EL (cell line): Measurements from ENCODE around the gene ARHGEF18.
A peak's percentile ranks its signal among the peaks of the same experiment; 100 is the strongest.

Experiments used
- DNase-seq: peaks from one replicate; pipeline ENCODE4 v3.0.0-alpha.2; 2016

ARHGEF18 gene

DNA sequence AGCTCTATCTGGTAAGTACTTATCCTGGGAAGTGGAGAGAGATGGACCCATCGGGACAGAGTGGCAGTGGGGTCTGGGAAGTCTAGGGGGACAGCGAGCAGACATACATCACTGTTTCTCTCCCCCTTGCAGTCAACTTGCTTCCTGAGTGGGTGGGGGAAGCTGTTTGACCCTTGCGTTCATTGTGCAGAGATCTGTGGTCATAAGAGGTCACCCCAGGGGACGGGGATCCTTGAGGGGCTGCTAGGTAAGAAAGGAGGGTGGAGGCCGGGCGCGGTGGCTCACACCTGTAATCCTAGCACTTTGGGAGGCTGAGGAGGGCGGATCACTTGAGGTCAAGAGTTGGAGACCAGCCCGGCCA is 474 bp downstream of the ARHGEF18 start:
- DNase-seq = no peak

DNA sequence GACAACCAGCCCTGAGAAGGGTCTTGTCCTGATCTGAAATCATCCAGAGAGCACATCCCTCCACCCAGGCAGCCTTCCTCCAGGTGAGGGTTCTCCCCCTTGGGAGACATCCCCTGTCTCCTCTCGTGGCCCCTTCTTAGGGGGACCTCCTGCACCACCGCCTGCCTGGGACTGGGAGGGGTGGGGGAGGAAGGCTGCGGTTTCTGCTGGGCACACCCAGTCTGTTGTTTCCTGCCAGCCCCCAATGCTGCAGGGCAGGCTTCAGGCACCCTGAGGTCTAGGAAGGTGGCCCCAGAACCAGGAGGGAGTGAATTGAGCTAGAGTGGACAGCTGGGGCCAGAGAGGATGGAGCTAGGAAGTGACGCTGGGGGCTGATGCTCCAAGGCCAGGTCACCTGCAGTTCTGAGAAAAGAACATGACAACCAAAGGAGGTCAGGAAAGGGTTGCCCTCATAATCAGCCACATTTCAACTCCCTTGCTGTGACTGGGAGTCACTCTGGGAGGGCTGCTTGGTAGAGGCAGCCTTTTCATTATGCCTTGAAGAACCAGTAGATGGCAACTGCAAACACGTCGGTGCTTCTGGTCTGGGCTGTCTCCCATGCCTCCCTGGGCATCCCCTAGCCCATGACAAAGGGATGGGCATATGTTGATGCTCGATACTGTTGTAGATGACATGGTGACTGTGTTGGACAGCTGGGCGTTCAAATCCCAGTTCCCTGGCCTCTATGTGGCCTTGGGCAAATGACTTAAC is 1.4 kb downstream of the ARHGEF18 start:
- DNase-seq = no peak

DNA sequence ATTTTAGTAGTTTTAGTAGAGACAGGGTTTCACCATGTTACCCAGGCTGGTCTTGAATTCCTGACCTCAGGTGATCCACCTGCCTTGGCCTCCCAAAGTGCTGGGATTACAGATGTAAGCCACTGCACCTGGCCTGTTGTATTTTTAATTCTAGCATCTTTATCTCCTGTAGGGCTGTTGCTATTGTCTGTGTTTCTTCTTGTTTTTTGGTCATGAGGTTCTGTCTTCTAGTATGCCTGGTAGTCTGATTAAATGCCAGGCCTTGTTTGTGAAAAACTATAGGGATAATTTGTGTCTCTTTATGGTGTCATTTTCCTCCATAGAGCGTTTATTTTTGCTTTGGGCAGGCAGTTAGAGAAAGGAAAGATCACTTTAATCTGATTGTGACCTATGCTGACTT is 3.1 kb downstream of the ARHGEF18 start:
- DNase-seq = no peak

DNA sequence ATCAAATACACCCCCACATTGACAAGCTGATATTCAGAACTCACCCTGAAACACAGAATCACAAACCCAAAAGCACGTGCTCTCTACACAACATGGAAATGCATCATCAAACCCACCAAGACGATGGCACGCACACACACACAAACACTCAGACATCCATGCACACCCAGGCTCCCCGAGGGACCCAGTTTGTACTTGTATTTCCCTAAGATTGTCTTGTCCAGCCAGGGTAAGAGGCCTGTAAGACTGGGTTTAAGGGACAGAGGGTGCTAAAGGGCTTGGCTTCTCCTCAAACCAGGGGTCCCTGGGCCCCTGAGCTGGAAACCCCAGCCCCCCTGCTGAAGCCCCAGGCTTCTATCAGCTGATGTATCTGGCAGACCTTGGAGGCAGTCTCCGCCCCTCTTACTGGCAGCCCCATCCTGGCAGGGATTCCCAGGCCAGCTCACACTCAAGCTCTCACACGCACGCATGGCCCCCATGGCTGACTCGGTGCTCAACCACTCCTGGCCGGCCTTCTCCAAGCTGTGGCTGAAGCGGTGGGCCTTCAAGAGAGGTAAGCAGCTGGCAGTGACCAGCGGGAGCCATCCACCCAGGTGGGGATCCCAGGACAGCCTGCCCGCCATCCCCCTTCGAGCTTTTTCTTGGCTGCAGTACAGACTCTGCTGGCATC is 6.5 kb downstream of the ARHGEF18 start:
- DNase-seq = peak; percentile 46

DNA sequence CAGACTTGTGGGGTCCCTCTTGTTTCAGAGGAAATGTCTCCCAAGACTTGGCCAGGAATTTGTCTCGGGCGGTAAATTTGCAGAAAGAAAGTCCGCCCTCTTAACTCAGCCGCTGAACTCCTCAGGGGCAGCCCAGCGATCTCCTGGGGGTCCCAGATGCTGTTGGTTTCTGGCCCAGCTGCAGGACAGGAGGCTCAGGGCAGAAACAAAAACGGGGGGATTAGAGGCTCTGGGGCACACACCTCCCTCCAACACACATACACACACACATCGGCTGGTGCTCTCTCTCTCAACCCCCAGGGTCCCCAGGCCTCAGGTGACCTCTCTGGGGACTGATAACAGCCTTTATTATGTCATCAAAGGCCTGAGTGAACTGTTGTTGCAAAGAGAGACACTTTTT is 7.1 kb downstream of the ARHGEF18 start:
- DNase-seq = no peak

DNA sequence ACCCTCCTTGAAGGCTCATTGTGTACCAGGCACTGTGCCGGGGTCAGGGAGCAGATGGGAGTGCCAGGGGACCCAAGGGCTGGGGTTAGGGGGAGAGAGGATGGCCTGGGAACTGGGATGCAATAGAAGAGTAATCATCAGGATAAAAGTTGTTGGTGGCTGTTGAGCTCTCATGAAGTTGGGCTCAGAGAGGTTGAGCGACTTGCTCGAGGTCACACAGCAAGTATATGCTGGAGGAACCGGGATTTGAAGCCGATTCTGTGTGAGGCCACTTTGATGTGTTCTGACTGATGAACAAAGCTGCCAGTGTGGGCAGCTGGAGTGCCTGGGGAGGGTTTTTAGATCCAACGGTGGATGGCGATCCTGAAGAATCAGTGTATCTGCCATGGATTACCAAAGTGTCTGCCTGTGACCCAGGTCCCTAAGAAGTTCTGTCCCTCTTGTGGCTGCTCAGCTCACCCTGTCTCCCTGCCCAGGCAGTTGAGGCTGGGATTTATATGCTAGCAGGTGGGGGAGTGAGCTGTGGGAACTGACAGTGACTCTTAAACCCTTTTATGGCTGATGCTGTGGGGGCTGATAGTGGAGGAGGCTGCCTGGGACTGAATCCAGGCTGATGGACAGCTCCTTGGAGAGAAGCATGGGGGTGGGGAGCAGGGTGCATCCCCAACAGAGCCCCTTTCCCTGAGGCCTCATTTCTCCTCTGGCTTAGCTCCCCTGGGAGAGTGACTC is 8.3 kb downstream of the ARHGEF18 start:
- no peak for DNase-seq

DNA sequence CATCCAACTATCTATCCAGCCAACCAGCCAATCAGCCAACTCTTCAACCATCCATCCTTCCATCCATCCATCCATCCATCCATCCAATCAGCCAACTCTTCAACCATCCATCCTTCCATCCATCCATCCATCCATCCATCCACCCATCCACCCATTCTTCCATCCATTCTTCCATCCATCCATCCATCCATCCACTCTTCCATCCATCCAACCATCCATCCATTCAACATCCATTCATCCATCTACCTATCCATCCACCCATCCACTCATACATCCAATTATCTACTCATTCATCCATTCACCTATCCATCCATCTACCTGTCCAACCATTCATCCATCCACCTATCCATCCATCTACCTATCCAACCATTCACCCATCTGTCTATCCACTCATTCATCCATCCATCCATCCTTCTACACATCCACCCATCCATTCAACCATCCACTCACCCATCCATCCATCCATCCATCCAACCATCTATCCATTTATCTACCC is 9.4 kb downstream of the ARHGEF18 start:
- no peak for DNase-seq

DNA sequence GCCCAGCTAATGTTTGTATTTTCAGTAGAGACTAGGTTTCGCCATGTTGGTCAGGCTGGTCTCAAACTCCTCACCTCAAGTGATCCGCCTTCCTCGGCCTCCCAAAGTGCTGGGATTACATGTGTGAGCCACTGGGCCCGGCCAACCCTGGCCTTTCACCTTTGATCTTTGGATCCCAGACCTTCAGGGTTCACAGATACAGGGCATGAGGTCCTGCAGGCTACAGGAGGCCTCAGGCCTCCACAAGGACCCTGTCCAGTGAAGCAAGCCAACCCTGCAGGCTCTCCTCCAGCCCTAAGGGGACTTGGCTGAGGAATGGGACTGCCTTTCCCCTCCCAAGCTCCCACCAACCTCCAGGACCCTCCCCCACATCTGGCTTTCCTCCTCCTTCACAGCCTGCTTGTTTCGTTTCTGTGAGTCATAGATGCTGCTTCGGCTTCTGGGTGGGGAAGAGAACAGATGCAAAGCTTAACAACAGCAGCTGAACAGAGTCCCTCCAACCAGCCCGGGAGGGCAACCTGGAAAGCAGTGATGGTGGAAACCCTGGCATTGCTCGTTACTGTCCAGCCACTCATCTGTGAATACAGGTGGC is 11.8 kb downstream of the ARHGEF18 start:
- DNase-seq = no peak

DNA sequence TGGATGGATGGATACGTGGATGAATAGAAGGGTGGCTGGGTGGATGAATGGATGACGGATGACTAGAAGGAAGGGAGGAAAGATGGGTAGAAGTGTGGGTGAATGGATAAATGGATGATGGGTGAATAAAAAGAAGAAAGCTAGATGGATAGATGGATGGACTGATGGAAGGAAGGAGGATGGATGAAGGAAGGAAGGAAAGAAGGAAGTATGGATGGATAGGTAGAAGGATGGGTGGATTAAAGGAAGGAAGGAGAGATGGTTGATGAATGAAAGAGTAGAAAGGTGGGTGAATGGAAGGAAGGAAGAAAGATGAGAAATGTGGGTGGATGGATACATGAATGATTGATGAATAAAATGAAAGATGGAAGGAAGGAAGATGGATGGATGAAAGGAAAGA is 14.5 kb downstream of the ARHGEF18 start:
- DNase-seq = no peak

DNA sequence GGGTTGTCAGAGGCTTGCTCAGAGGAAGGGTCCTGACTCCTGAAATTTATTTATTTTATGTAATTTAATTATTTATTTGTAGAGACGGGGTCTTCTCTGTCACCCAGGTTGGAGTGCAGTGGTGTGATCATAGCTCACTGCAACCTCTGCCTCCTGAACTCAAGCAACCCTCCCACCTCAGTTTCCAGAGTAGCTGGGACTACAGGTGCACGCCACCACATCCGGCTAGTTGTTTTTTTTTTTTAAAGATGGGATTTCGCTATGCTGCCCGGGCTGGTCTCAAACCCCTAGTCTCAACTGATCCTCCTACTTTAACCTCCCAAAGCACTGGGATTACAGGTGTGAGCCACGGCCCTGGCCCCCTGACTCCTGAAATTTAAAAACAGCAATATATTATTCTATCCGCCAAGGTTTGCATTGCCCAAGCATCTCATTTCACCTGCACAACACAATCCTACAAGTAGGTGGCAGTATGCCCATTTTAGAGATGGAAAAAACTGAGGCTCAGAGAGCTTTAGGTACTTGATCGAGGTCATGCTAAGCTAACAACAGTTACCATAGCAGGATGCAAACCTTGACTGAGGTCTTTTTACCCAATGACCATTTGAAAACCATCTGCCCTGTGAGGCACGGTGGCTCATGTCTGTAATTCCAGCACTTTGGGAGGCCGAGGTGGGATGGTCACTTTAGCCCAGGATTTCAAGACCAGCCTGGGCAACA is 18.1 kb downstream of the ARHGEF18 start:
- peak; percentile 53 for DNase-seq

DNA sequence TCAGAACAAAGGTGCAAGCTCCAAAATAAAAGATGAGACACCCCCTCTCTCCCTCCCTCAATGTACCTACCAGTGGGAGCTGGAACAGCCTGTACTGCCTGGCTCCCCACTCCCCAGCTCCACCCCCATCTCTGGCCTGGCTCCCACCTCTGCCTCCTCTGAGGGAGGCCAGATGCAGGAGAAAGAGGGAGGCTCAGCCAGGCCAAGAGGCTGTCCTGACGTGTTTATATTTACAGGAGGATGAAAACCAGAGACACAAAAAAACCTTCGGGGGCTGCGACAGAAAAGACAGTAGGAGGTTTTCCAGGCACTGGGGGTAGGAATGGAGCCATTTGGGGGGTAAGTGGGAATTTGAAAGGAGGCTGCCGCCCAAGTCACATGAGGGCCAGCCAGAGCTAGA is 19.7 kb downstream of the ARHGEF18 start:
- no peak for DNase-seq

DNA sequence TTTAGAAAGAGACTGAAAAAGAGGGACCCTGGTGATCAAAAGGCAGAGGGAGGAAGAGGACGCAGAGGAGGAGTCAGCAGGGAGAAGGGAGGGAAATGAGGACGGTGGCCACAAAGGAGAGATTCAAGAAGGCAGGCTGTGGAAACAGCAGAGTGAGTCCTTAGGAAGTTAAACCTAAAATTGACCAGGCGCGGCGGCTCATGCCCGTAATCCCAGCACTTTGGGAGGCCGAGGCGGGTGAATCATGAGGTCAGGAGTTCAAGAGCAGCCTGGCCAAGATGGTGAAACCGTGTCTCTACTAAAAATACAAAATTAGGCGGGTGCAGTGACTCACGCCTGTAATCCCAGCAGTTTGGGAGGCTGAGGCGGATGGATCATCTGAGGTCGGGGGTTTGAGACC is 20.1 kb downstream of the ARHGEF18 start:
- DNase-seq = peak; percentile 76

DNA sequence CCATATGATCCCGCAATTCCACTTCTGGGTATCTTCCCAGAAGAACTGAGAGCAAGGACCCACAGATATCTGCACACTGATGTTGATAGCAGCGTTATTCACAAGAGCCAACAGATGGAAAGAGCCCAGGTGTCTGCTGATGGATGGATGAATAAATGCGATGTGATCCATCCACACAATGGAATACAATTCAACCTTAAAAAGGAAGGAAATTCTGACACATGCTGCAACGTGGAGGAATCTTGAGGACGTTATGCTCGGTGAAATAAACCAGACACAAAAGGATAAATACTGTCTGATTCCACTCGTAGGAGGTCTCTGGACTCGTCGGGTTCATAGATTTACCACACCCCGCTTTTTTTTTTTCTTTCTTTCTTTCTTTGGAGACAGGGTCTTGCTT is 21.8 kb downstream of the ARHGEF18 start:
- DNase-seq = no peak

DNA sequence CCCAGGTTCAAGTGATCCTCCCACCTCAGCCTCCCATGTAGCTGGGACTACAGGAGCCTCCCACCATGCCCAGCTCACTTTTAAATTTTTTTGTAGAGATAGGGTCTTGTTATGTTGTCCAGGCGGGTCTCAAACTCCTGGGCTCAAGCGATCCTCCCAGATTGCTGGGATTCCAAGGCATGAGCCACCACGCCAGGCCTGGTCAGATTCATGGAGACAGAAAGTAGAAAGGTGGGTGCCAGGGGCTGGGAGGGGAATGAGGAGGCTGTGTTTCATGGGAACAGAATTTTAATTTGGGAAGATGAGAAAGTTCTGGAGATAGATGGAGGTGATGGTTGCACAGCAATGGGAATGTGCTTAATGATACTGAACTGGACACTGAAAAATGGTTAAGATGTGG is 22.3 kb downstream of the ARHGEF18 start:
- no peak for DNase-seq

DNA sequence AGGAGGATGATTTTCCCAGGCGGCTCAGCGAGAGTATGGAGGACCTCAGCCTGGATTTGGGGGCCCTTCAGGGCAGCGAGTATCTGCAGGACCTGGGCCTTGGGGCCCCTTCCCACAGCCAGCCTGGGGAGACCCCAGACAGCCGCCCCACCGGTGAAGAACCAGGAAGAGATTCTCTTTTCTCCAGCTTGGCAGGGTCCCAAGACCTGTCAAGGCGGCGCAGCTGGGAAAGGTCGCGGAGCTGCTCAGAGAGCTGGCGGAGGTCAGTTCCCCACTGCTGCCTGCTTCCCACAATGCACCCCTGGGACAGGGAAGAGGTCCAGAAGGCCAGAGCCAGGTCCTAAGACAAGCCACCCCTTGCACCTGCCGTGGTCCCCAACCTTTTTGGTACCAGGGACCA is 24.1 kb downstream of the ARHGEF18 start:
- no peak for DNase-seq

DNA sequence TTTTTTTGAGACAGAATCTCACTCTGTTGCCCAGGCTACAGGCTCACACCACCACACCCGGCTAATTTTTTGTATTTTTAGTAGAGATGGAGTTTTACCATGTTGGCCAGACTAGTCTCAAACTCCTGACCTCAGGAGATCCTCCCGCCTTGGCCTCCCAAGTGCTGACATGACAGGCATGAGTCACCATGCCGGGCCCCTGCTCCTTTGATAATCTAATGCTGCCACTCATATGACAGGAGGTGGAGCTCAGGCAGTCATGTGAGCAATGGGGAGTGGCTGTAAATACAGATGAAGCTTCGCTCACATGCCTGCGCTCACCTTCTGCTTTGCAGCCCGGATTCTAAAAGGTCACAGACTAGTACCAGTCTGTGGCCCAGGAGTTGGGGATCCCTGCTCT is 25.1 kb downstream of the ARHGEF18 start:
- DNase-seq = peak; percentile 32

DNA sequence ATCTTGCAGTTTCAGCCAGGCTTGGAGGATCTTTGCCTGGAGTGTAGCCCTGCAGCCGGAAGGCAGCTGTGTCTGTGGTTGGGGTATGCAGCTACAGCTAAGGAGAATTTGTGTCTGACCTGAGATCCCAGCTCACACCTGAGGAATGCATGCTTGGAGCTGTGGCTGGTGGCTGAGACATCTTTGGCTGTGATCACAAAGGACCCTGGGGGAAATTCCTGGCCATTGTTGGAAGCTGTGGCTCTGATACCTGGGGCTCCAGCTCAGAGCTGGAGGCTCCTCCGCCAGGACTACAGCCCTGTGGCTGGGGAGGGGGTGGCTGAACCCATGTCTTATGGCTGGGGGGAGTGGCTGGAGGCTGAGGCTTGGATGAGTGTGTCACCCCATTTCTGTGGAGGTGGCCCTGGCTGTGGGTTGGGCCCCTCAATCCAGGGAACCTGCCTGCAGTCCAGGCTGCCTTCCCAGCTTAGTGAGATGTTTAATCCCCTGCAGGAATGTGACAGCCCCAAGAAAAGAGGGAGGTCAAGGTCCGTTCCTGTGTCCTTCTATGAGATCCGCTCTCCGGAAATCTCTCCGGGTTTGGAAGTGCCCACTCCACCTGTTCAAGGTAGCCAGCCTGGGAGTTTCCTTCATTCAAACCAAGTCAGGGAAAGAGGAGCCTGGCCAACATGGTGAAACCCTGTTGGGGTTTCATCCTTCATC is 27.6 kb downstream of the ARHGEF18 start:
- DNase-seq = no peak

DNA sequence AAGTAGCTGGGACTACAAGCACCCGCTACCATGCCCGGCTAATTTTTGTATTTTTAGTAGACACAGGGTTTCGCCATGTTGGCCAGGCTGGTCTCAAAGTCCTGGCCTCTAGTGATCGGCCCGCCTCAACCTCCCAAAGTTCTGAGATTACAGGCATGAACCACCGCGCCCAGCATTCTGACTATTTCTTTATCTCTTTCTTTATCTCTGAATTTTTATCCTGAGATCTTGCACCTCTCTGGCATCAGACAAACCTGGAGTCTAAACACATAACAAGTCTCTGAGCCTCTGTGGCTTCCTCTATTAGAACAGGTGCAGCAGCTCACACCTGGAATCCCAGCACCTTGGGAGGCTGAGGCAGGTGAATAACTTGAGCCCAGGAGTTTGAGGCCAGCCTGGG is 28.5 kb downstream of the ARHGEF18 start:
- no peak for DNase-seq

DNA sequence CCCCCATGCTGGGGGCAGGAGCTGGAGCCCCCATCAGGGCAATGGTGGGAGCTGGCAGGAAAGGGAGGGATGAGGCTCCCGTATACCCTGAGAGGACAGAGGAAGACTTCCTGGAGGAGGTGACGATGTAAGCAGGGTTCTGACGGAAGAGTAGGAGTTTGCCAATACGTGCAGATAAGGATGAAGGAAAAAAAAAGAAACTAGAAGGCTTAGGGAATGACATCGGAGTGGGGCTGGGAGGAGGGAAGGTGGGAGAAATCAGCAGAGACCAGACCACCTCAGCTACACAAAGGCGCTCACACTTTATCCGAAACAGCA is 32.3 kb downstream of the ARHGEF18 start:
- DNase-seq = no peak

DNA sequence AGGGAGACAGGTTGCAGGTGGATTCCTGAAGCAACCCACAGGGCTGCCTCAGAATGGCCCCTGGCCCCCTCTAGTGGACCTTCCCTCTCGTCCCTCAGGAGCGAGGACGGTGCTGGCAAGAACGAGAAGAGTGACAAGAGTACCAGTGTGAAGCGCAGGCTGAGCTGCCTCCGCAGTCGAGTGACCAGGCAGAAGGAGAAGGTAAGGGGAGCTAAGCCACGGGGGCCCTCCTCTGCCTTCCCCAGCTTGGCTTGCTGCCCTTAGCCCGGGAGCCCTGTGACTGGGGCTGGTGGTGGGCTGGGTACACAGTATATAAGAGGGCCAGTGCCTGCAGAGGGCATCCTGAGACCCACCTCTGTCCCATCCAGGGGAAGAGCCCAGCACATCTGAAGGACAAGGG is 34.0 kb downstream of the ARHGEF18 start:
- no peak for DNase-seq

DNA sequence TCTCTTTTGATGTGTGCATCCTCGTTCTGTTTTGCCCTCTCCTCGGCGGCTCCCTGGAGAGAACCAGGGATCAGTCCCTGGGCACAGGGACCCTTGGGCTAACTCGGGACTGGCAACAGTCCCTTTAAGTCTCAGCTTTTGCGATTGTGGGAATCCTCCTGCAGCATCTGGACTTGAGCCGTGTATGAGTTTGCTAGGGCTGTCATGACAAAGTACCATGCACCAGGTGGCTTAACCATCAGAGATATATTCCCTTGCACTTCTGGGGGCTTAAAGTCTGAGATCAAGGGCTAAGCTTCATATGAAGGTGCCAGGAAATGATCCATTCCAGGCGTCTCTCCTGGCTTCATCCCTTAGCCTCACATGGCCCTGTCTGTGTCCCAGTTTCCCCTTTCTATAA is 34.5 kb downstream of the ARHGEF18 start:
- no peak for DNase-seq

DNA sequence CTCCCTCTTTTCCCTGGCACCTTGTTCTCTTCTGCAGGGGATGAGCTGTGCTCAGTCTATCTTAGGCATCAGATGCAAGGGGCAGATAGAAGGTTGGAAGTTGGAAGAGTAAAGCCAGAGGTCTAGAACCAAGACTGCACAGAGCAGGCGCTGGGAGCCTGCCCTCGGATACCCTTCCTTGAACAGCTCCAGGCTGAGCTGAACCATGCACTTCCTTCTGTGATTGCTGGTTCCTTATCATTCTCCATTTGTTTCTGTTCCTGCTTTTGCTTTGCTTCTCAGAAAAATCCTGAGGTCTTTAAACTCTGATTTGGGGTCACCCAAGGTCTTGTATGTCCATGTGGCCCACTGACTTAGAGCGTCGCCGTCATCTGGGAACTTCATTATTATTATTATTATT is 36.3 kb downstream of the ARHGEF18 start:
- DNase-seq = no peak

DNA sequence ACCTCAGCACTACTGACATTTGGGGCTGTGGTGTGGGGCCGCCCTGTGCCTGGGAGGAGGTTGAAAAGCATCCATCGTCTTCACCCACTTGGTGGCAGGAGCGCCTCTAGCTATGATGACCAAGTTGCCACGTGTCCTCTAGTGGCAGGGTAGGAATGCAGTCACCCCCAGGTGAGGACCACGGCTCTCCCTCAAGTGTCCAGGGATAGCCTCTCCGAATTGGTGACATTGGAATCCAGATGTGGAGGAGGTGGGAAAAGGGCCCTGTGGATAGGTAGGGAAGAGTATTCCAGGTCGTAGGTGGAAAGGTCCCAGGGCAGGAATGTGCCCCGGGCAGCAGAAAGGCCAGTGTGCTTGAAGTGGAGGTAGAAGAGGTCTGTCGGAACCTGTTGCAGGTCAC is 37.6 kb downstream of the ARHGEF18 start:
- DNase-seq = no peak
